ENCODE results near the gene TCP11L2.

The TCP11L2 gene

GRCh38 chr12:106302401-106303201 lies at the start of gene TCP11L2:
Gene TCP11L2 (plus strand): TSS chr12:106302733. CDS start chr12:106311076, 8,343 bp downstream.
- DNase-seq = peak; percentile 72

GRCh38 chr12:106254724-106255123 lies 47.8 kb upstream of the TCP11L2 start:
- DNase-seq = no peak

GRCh38 chr12:106255493-106255892 lies 47.0 kb upstream of the TCP11L2 start:
- no peak for DNase-seq

- DNase-seq = no peak
Measured at GRCh38 chr12:106255952-106256351, 46.6 kb upstream of the TCP11L2 start.

GRCh38 chr12:106256524-106256923 lies 46.0 kb upstream of the TCP11L2 start:
- no peak for DNase-seq

- no peak for DNase-seq
Measured at GRCh38 chr12:106258226-106258625, 44.3 kb upstream of the TCP11L2 start.

GRCh38 chr12:106258935-106259334 lies 43.6 kb upstream of the TCP11L2 start:
- no peak for DNase-seq

GRCh38 chr12:106265116-106265515 lies 37.4 kb upstream of the TCP11L2 start:
- no peak for DNase-seq

GRCh38 chr12:106267535-106267934 lies 35.0 kb upstream of the TCP11L2 start:
- no peak for DNase-seq

GRCh38 chr12:106269150-106269771 lies 33.3 kb upstream of the TCP11L2 start:
- no peak for DNase-seq

GRCh38 chr12:106271575-106272505 lies 30.7 kb upstream of the TCP11L2 start:
- DNase-seq = no peak

- no peak for DNase-seq
Measured at GRCh38 chr12:106273491-106273890, 29.0 kb upstream of the TCP11L2 start.

- DNase-seq = no peak
Measured at GRCh38 chr12:106274012-106274411, 28.5 kb upstream of the TCP11L2 start.

GRCh38 chr12:106274575-106275121 lies 27.9 kb upstream of the TCP11L2 start:
- DNase-seq = peak; percentile 28

GRCh38 chr12:106275458-106275857 lies 27.1 kb upstream of the TCP11L2 start:
- DNase-seq = no peak

- no peak for DNase-seq
Measured at GRCh38 chr12:106276032-106276740, 26.3 kb upstream of the TCP11L2 start.

- DNase-seq = no peak
Measured at GRCh38 chr12:106280106-106280505, 22.4 kb upstream of the TCP11L2 start.

GRCh38 chr12:106281056-106281782 lies 21.3 kb upstream of the TCP11L2 start:
- no peak for DNase-seq

- no peak for DNase-seq
Measured at GRCh38 chr12:106281804-106282203, 20.7 kb upstream of the TCP11L2 start.

GRCh38 chr12:106282457-106283097 lies 20.0 kb upstream of the TCP11L2 start:
- DNase-seq = peak; percentile 60
